CD4-positive, alpha-beta T cell (primary cell): ENCODE measurements around the gene CBX4. TPM values are rescaled to one million over a fixed set of nuclear protein-coding genes. Genes with fewer than 3 reads are reported as not detected.

Experiments
- ATAC-seq: fragments of 200-7000 bp; cut with Tn5 transposase; one replicate; pipeline ENCODE4 v1.10.0; 2022; ENCODE audit warnings: mild to moderate bottlenecking; ENCODE audit not compliant: poor library complexity
- CTCF ChIA-PET: fragments of 350-600 bp; sonication (Branson Sonifier 250); formaldehyde crosslinking; loops from one replicate; lab custom pipeline; 2021; ENCODE audit warnings: antibody characterized with exemption, inconsistent platforms; lab: Charles Lee
- POLR2A ChIA-PET: fragments of 350-600 bp; sonication (Branson Sonifier 250); formaldehyde crosslinking; loops from one replicate; lab custom pipeline; 2021; ENCODE audit warnings: antibody characterized with exemption, inconsistent platforms; lab: Charles Lee
- DNase-seq, 14 experiments: peaks; one replicate each; pipeline ENCODE4 v3.0.0-alpha.2; 2013 to 2020; ENCODE audit warnings: mixed read lengths in 2 of 14
- H3K27ac ChIP-seq, 2 donors: one replicate each; pipeline versions ENCODE4 v1.5.1 to v1.7.0; 2013; ENCODE audit warnings: low read length in 2 of 2, low read depth in 1 of 2, mild to moderate bottlenecking in 1 of 2
- H3K27me3 ChIP-seq, 2 experiments: 1 replicate in 1 of 2; 2 replicates in 1 of 2; pipeline versions ENCODE4 v1.6.1 to v1.7.0; 2013; ENCODE audit warnings: low read length in 2 of 2, control low read depth in 1 of 2, mild to moderate bottlenecking in 1 of 2, moderate library complexity in 1 of 2; ENCODE audit not compliant: insufficient read depth in 2 of 2, control insufficient read depth in 1 of 2
- H3K36me3 ChIP-seq: one replicate; pipeline ENCODE4 v1.6.1; 2013; ENCODE audit warnings: low read length, control low read depth; ENCODE audit not compliant: insufficient read depth
- H3K4me1 ChIP-seq: one replicate; pipeline ENCODE4 v1.6.1; 2013; ENCODE audit warnings: low read length, control low read depth; ENCODE audit not compliant: insufficient read depth
- H3K4me3 ChIP-seq: one replicate; pipeline ENCODE4 v1.5.1; 2013; ENCODE audit warnings: mild to moderate bottlenecking, low read length, moderate library complexity
- H3K9me3 ChIP-seq, 2 experiments: 1 replicate in 1 of 2; 2 replicates in 1 of 2; pipeline versions ENCODE4 v1.6.1 to v1.7.0; 2013; ENCODE audit warnings: low read length in 2 of 2, mild to moderate bottlenecking in 2 of 2, control low read depth in 1 of 2, moderate library complexity in 1 of 2; ENCODE audit not compliant: control insufficient read depth in 1 of 2, insufficient read depth in 1 of 2
- H3K27ac Mint-ChIP-seq: one replicate; pipeline ENCODE4 v1.8.0; 2020; ENCODE audit warnings: mixed read lengths
- H3K27me3 Mint-ChIP-seq: one replicate; pipeline ENCODE4 v1.8.0; 2021; ENCODE audit warnings: mixed read lengths
- H3K36me3 Mint-ChIP-seq: one replicate; pipeline ENCODE4 v1.8.0; 2021; ENCODE audit warnings: low read depth, mixed read lengths
- H3K4me1 Mint-ChIP-seq: one replicate; pipeline ENCODE4 v1.8.0; 2021; ENCODE audit warnings: low read depth, mixed read lengths
- H3K4me3 Mint-ChIP-seq: one replicate; pipeline ENCODE4 v1.8.0; 2020; ENCODE audit warnings: mild to moderate bottlenecking, mixed read lengths
- H3K9me3 Mint-ChIP-seq: one replicate; pipeline ENCODE4 v1.8.0; 2020; ENCODE audit warnings: mixed read lengths
- CTCF ChIP-seq: fragments of 200-600 bp; IDR thresholded peaks from one replicate; pipeline ENCODE4 v1.8.0; 2022; ENCODE audit warnings: antibody characterized with exemption, mild to moderate bottlenecking
- intact Hi-C, 2 experiments: fragments of 100-400 bp; cut with DNase I in 1 of 2; cut with micrococcal nuclease in 1 of 2; formaldehyde crosslinking; loops; one replicate each; pipeline versions ENCODE4 v1.15.1 to v1.9.0; 2023 to 2025; cut with DNase I, micrococcal nuclease
- polyA plus RNA-seq, 2 donors: library from polyadenylated mRNA; unstranded; fragments of 120-200 nt; gene quantifications; one replicate each; pipeline ENCODE4 v1.2.1, GENCODE V29; 2013
- total RNA-seq, 174 experiments: library from RNA in 2 of 174; stranded (reverse) in 2 of 174; gene quantifications; one replicate each; pipeline ENCODE4 v1.2.3 and lab custom pipeline; 2021 to 2026

Gene CBX4
- total RNA-seq, result 100 to 1,000 TPM; 196 to 202 TPM
- polyA plus RNA-seq (2013, experiment 1 of 2), result 36.0 TPM
- polyA plus RNA-seq (2013, experiment 2 of 2), result 53.7 TPM
- 4.7 to 129 (median 39.7) reads per million in 172 experiments for total RNA-seq (lab: John Stamatoyannopoulos, UW)

GRCh38 chr17:79839356-79840268, at the start of gene CBX4:
CBX4 (minus strand) TSS chr17:79839440; CDS start chr17:79839251, 189 bp downstream.
- Mint-ChIP-seq H3K9me3 (no peaks in the 10 kb centered on the region), H3K36me3 (peaks cover 31% of the 10 kb centered on the region), H3K4me1 (peaks cover 48% of the 10 kb centered on the region), H3K4me3 (peak within 1 kb of the TSS; percentile 98), H3K27me3 (peaks cover 38% of the 10 kb centered on the region), H3K27ac (peak within 1 kb of the TSS; percentile 99)
- H3K27ac ChIP-seq, result peak within 1 kb of the TSS; percentile 58 to 75
- ATAC-seq, result peak; percentile 73
- peaks cover 18% of the 10 kb centered on the region for H3K36me3 ChIP-seq
- peak; percentile 67 for TF ChIP-seq CTCF
- H3K4me1 ChIP-seq, result peaks cover 86% of the 10 kb centered on the region
- ChIA-PET POLR2A (interaction anchor here (0.6 to 6.3 kb wide), 18 partner anchors 10 to 1669 kb away, joined by 3 to 127 read pairs (median 6); partner anchors contain the start of genes CBX2, CBX8 and GAA), CTCF (interaction anchor here (1.0 to 2.6 kb wide), 10 partner anchors 12 to 154 kb away, joined by 3 to 15 read pairs (median 7); partner anchors contain the start of genes CBX2 and CBX8)
- peaks cover 0 to 27% of the 10 kb centered on the region in 2 experiments for H3K9me3 ChIP-seq
- H3K27me3 ChIP-seq, result peaks cover 37 to 47% of the 10 kb centered on the region in 2 experiments
- DNase-seq, result peak; percentile 84 to 96 (median 92)
- peak within 1 kb of the TSS; percentile 98 for H3K4me3 ChIP-seq
- intact Hi-C loops, result loop anchor here (1.0 to 5.0 kb wide), 6 partner anchors 29 to 197 kb away; partner anchors contain the start of genes CBX8 (in 2 of the 2) and CCDC40 (in 1 of the 2)

- ChIA-PET POLR2A (no interaction called here), CTCF (no interaction called here)
- Mint-ChIP-seq H3K27ac (no peak overlapping the region), H3K27me3 (peaks cover 68% of the 10 kb centered on the region), H3K4me1 (no peaks in the 10 kb centered on the region), H3K4me3 (no peak overlapping the region), H3K9me3 (no peaks in the 10 kb centered on the region), H3K36me3 (no peaks in the 10 kb centered on the region)
- Histone ChIP-seq H3K36me3 (no peaks in the 10 kb centered on the region), H3K4me3 (no peak overlapping the region), H3K27me3 (peaks cover 2 to 15% of the 10 kb centered on the region in 2 experiments), H3K27ac (no peak overlapping the region), H3K4me1 (no peaks in the 10 kb centered on the region), H3K9me3 (no peaks in the 10 kb centered on the region)
- TF ChIP-seq CTCF, result no peak
- intact Hi-C loops, result no loop called here
- DNase-seq (no peak), ATAC-seq (no peak)
These were observed 48.8 kb upstream of the CBX4 start for GRCh38 chr17:79888009-79888540.

GRCh38 chr17:79887451-79887991, 48.3 kb upstream of the CBX4 start:
- no peak for ATAC-seq
- Histone ChIP-seq H3K27ac (no peak overlapping the region), H3K9me3 (no peaks in the 10 kb centered on the region), H3K4me3 (no peak overlapping the region), H3K4me1 (no peaks in the 10 kb centered on the region), H3K36me3 (no peaks in the 10 kb centered on the region), H3K27me3 (peaks cover 7 to 15% of the 10 kb centered on the region in 2 experiments)
- no peak for DNase-seq
- intact Hi-C loops, result no loop called here
- H3K36me3 Mint-ChIP-seq, result no peaks in the 10 kb centered on the region
- no peaks in the 10 kb centered on the region for H3K9me3 Mint-ChIP-seq
- POLR2A ChIA-PET, result no interaction called here
- H3K4me1 Mint-ChIP-seq, result no peaks in the 10 kb centered on the region
- H3K4me3 Mint-ChIP-seq, result no peak overlapping the region
- CTCF ChIA-PET, result no interaction called here
- no peak overlapping the region for H3K27ac Mint-ChIP-seq
- peaks cover 71% of the 10 kb centered on the region for H3K27me3 Mint-ChIP-seq
- no peak for TF ChIP-seq CTCF
